ENCODE measurements around the gene MAD1L1. TPM values are rescaled to one million over a fixed set of nuclear protein-coding genes. Genes with fewer than 3 reads are reported as not detected.
A peak's percentile ranks its signal among the peaks of the same experiment; 100 is the strongest.

The MAD1L1 gene
- total RNA-seq, 1 experiment from 2014 or later, result 43.8 TPM

GRCh38 chr7:1931951-1932270 lies 300.8 kb downstream of the MAD1L1 start:
- Mint-ChIP-seq H3K27me3 (ENCODE audit: low read depth) (no peaks in the 10 kb centered on the region), H3K36me3 (peaks cover 21% of the 10 kb centered on the region), H3K4me3 (no peak overlapping the region), H3K9me3 (peaks cover 7% of the 10 kb centered on the region), H3K4me1 (no peaks in the 10 kb centered on the region), H3K27ac (0 out of 2 replicates have a peak overlapping the region, but pooled peaks have one; percentile 27)
- POLR2A ChIA-PET, result no interaction called here
- TF ChIP-seq ZNF232 (CRISPR knock-in tag; IDR thresholded peaks at IDR 0.05) (no peak), ZNF416 (CRISPR knock-in tag; IDR thresholded peaks at IDR 0.05) (no peak), FOXJ3 (CRISPR knock-in tag; IDR thresholded peaks at IDR 0.05; ENCODE audit: borderline replicate concordance) (no peak), TCF7 (CRISPR knock-in tag; IDR thresholded peaks at IDR 0.05; ENCODE audit: low read depth) (no peak), ZNF138 (CRISPR knock-in tag; conservative IDR thresholded peaks at IDR 0.05) (no peak), CREM (CRISPR knock-in tag; IDR thresholded peaks at IDR 0.05) (no peak), ZBTB43 (CRISPR knock-in tag; IDR thresholded peaks at IDR 0.05) (no peak), STAT6 (CRISPR knock-in tag; conservative IDR thresholded peaks at IDR 0.05; ENCODE audit: low read depth) (no peak), E2F1 (CRISPR knock-in tag; IDR thresholded peaks at IDR 0.05) (no peak), RELA (CRISPR knock-in tag; IDR thresholded peaks at IDR 0.05; ENCODE audit: borderline replicate concordance) (no peak), ATF1 (CRISPR knock-in tag; IDR thresholded peaks at IDR 0.05) (no peak)
- TF ChIP-seq, protein P1, sequence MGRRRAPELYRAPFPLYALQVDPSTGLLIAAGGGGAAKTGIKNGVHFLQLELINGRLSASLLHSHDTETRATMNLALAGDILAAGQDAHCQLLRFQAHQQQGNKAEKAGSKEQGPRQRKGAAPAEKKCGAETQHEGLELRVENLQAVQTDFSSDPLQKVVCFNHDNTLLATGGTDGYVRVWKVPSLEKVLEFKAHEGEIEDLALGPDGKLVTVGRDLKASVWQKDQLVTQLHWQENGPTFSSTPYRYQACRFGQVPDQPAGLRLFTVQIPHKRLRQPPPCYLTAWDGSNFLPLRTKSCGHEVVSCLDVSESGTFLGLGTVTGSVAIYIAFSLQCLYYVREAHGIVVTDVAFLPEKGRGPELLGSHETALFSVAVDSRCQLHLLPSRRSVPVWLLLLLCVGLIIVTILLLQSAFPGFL (CRISPR knock-in tag; IDR thresholded peaks at IDR 0.05; ENCODE audit: borderline replicate concordance), result no peak
- TF ChIP-seq, protein P2, sequence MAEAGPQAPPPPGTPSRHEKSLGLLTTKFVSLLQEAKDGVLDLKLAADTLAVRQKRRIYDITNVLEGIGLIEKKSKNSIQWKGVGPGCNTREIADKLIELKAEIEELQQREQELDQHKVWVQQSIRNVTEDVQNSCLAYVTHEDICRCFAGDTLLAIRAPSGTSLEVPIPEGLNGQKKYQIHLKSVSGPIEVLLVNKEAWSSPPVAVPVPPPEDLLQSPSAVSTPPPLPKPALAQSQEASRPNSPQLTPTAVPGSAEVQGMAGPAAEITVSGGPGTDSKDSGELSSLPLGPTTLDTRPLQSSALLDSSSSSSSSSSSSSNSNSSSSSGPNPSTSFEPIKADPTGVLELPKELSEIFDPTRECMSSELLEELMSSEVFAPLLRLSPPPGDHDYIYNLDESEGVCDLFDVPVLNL (CRISPR knock-in tag; IDR thresholded peaks at IDR 0.05; ENCODE audit: borderline replicate concordance, low read depth), result no peak
- TF ChIP-seq, protein P3, sequence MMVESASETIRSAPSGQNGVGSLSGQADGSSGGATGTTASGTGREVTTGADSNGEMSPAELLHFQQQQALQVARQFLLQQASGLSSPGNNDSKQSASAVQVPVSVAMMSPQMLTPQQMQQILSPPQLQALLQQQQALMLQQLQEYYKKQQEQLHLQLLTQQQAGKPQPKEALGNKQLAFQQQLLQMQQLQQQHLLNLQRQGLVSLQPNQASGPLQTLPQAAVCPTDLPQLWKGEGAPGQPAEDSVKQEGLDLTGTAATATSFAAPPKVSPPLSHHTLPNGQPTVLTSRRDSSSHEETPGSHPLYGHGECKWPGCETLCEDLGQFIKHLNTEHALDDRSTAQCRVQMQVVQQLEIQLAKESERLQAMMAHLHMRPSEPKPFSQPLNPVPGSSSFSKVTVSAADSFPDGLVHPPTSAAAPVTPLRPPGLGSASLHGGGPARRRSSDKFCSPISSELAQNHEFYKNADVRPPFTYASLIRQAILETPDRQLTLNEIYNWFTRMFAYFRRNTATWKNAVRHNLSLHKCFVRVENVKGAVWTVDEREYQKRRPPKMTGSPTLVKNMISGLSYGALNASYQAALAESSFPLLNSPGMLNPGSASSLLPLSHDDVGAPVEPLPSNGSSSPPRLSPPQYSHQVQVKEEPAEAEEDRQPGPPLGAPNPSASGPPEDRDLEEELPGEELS (CRISPR knock-in tag; IDR thresholded peaks at IDR 0.05), result no peak
- CTCF ChIA-PET, result no interaction called here
- ATAC-seq (no peak), DNase-seq (ENCODE audit: low spot score) (no peak)

DNA sequence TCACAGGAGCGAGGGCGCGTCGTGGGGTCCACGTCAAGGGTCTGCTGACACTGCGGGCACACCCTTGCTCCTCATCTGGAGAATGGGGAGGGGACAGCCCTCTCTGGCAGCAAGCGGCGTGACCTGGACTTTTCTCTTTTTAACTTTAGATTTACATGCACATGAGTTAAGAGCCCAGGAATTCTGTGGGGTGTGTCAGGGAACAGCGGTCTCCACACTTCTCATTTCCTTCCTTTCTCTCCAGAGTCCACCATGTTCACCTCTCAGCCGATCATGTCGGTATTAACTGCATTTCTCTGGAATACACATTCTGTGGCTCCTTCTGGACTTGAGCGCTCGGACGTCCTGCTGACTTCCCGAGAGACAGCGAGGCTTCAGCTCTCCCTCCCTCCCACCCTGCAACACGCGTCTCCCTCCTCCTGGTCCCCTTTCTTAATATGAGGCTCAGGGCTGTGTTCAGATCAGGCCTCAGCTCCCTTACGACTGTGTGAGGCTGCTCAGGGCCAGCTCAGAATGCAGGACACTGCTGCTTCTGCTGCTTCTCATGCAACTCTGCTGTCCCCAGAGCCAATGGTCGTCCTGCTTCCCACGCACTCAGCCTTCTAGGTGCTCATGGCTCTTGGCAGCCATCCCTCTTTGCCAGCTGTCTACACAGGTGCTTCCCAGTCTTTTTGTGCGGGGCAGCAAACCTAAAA lies 301.3 kb downstream of the MAD1L1 start:
- no peak for TF ChIP-seq ELF4 (CRISPR knock-in tag; IDR thresholded peaks at IDR 0.05; ENCODE audit: low read depth)
- no peak for TF ChIP-seq NR3C1 (CRISPR knock-in tag; conservative IDR thresholded peaks at IDR 0.05; ENCODE audit: low read depth)
- TF ChIP-seq ZNF121 (CRISPR knock-in tag; IDR thresholded peaks at IDR 0.05), result no peak
- TF ChIP-seq, protein P4, sequence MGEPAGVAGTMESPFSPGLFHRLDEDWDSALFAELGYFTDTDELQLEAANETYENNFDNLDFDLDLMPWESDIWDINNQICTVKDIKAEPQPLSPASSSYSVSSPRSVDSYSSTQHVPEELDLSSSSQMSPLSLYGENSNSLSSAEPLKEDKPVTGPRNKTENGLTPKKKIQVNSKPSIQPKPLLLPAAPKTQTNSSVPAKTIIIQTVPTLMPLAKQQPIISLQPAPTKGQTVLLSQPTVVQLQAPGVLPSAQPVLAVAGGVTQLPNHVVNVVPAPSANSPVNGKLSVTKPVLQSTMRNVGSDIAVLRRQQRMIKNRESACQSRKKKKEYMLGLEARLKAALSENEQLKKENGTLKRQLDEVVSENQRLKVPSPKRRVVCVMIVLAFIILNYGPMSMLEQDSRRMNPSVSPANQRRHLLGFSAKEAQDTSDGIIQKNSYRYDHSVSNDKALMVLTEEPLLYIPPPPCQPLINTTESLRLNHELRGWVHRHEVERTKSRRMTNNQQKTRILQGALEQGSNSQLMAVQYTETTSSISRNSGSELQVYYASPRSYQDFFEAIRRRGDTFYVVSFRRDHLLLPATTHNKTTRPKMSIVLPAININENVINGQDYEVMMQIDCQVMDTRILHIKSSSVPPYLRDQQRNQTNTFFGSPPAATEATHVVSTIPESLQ (CRISPR knock-in tag; IDR thresholded peaks at IDR 0.05), result no peak
- TF ChIP-seq NFE2L1 (CRISPR knock-in tag; IDR thresholded peaks at IDR 0.05), result no peak
- Mint-ChIP-seq H3K36me3 (peaks cover 20% of the 10 kb centered on the region), H3K9me3 (peaks cover 7% of the 10 kb centered on the region), H3K27me3 (ENCODE audit: low read depth) (no peaks in the 10 kb centered on the region), H3K27ac (peak overlapping the region; percentile 63; the same call in 1 of the 2 replicates), H3K4me1 (no peaks in the 10 kb centered on the region), H3K4me3 (no peak overlapping the region)
- POLR2A ChIA-PET, result no interaction called here
- ATAC-seq (no peak), DNase-seq (ENCODE audit: low spot score) (no peak)
- CTCF ChIA-PET, result no interaction called here
